Measurements from ENCODE around the gene ARHGAP1.

The ARHGAP1 gene

DNA sequence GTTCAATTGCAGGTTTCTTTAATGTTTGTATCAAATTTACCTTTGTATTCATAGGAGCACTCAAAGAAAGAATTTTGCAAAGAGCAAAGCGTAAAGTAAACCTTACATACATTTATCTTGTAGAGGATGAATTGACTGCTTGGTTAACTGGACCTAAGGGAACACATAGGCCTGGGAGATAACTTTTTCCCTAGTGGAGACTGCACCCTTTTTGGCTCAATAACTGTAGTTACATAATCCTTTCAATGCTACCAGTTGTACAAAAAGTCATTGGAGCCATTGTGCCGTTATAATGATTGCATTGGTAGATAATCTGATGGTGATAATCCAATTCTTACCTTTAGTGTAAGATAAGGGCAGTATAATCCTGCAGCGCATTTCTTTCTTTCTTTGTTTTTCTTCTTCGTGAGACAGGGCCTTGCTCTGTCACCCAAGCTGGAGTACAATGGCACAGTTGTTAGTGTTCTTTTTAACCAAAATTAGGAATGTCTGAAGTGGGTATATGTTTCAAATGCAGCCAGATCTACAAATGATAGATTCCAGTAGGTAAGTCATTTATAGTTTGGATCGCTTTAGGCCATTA lies 64.8 kb downstream of the ARHGAP1 start:
- DNase-seq = no peak

DNA sequence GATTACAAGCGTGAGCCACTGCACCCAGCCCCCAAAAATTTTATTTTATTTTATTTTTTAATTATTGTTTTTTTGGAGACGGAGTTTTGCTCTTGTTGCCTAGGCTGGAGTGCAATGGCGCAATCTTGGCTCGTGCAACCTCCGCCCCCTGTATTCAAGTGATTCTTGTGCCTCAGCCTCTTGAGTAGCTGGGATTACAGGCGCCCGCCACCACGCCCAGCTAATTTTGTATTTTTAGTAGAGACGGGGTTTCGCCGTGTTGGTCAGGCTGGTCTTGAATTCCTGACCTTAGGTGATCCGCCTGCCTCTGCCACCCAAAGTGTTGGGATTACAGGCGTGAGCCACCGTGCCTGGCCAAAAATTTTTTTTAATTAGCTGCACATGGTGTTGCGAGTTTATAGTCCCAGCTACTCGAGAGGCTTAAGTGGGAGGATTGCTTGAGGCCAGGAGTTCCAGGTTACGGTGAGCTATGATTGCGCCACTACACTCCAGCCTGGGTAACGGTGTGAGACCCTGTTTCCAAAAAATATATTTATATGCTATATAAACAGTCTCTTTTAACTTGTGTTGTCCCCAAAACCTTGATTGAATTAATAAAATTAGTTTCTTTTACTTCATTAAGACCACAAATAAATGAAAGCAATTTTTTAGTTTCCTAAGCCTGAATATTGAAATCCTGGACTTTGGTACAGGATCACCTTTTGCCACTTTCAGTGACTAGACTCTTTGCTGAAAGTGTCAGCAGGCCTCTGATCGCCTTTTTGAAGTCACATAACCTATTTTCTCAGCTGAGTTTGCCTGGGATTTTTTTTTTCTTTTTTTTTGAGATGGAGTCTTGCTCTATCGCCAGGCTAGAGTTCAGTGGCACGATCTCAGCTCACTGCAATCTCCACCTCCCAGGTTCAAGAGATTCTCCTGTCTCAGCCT lies 66.9 kb downstream of the ARHGAP1 start:
- DNase-seq = no peak

DNA sequence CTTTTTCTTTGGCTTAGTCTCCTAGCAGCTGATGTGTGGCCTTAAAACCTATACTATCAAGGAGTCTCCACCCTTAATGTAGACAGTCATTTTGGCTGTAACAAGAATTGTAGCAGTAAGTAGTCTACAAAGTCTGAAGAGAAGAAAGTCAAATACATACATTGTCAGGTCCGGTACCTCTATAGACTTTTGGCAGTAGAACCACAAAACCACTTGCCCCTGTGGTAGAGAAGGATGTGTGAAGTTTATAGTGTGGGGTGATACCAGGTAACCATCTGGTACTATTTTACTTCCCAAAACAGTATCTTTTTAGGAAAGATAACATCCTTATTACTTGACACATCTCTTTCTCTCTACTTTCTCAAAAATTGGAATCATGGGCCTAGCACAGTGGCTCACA lies 67.9 kb downstream of the ARHGAP1 start:
- DNase-seq = no peak

- DNase-seq = no peak
These were observed 68.7 kb downstream of the ARHGAP1 start for GRCh38 chr11:46631676-46632075.

- DNase-seq = no peak
These were observed 70.2 kb downstream of the ARHGAP1 start for GRCh38 chr11:46630237-46630636.

DNA sequence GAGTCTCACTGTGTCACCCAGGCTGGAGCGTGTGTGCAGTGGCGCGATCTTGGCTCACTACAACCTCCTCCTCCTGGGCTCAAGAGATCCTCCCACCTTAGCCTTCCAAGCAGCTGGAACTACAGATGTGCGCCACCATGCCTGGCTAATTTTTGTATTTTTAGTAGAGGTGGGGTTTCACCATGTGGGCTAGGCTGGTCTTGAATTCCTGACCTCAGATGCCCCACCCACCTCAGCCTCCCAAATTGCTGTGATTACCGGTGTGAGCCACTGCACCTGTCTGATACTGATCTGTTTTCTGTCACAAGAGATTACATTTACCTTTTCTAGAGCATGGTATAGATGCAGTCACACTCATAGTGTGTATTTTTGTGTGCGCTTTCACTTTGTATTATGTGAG lies 71.5 kb downstream of the ARHGAP1 start:
- DNase-seq = no peak

All from fibroblast of skin of right biceps (primary cell).